Measurements from ENCODE around the gene AUTS2.

The AUTS2 gene

GRCh38 chr7:69619635-69620034 lies 21.4 kb downstream of the AUTS2 start:
- DNase-seq (ENCODE audit: low read depth in 1 of 2, low spot score in 1 of 2): no peak
- H3K27me3 ChIP-seq (ENCODE audit: insufficient read depth, poor library complexity, severe bottlenecking): no peaks in the 10 kb centered on the region
- TF ChIP-seq GABPA (IDR thresholded peaks at IDR 0.05; ENCODE audit: low read depth) (no peak), POLR2AphosphoS5 (IDR thresholded peaks at IDR 0.05; ENCODE audit: low read depth) (no peak), SPI1 (IDR thresholded peaks at IDR 0.05; ENCODE audit: borderline replicate concordance, low read depth) (no peak), CTCF (IDR thresholded peaks at IDR 0.05; ENCODE audit: insufficient read depth, low read length) (no peak), REST (IDR thresholded peaks at IDR 0.05; ENCODE audit: insufficient replicate concordance, low read depth) (no peak)
- H3K27ac ChIP-seq (replicated peaks): no peak overlapping the region
- H3K4me3 ChIP-seq (replicated peaks; ENCODE audit: insufficient read depth, low read length): no peak overlapping the region

- H3K27ac ChIP-seq (replicated peaks): no peak overlapping the region
- H3K27me3 ChIP-seq (ENCODE audit: insufficient read depth, poor library complexity, severe bottlenecking): no peaks in the 10 kb centered on the region
- TF ChIP-seq CTCF (IDR thresholded peaks at IDR 0.05; ENCODE audit: insufficient read depth, low read length): no peak
- TF ChIP-seq GABPA (IDR thresholded peaks at IDR 0.05; ENCODE audit: low read depth): no peak
- no peak for TF ChIP-seq REST (IDR thresholded peaks at IDR 0.05; ENCODE audit: insufficient replicate concordance, low read depth)
- no peak for TF ChIP-seq POLR2AphosphoS5 (IDR thresholded peaks at IDR 0.05; ENCODE audit: low read depth)
- no peak for TF ChIP-seq SPI1 (IDR thresholded peaks at IDR 0.05; ENCODE audit: borderline replicate concordance, low read depth)
- no peak overlapping the region for H3K4me3 ChIP-seq (replicated peaks; ENCODE audit: insufficient read depth, low read length)
- DNase-seq (ENCODE audit: low read depth in 1 of 2, low spot score in 1 of 2): no peak
Measured at GRCh38 chr7:69620063-69620462, 21.8 kb downstream of the AUTS2 start.

- Histone ChIP-seq H3K27me3 (ENCODE audit: insufficient read depth, poor library complexity, severe bottlenecking) (no peaks in the 10 kb centered on the region), H3K27ac (replicated peaks) (no peak overlapping the region), H3K4me3 (replicated peaks; ENCODE audit: insufficient read depth, low read length) (no peak overlapping the region)
- DNase-seq (ENCODE audit: low read depth in 1 of 2, low spot score in 1 of 2): no peak
- TF ChIP-seq POLR2AphosphoS5 (IDR thresholded peaks at IDR 0.05; ENCODE audit: low read depth): no peak
- no peak for TF ChIP-seq SPI1 (IDR thresholded peaks at IDR 0.05; ENCODE audit: borderline replicate concordance, low read depth)
- no peak for TF ChIP-seq CTCF (IDR thresholded peaks at IDR 0.05; ENCODE audit: insufficient read depth, low read length)
- TF ChIP-seq GABPA (IDR thresholded peaks at IDR 0.05; ENCODE audit: low read depth): no peak
- no peak for TF ChIP-seq REST (IDR thresholded peaks at IDR 0.05; ENCODE audit: insufficient replicate concordance, low read depth)
Measured at GRCh38 chr7:69620650-69621049, 22.4 kb downstream of the AUTS2 start.

Measured in HL-60 (cell line).